ENCODE measurements around the gene TMEM150B. TPM values are rescaled to one million over a fixed set of nuclear protein-coding genes. Genes with fewer than 3 reads are reported as not detected.
A peak's percentile ranks its signal among the peaks of the same experiment; 100 is the strongest.

TMEM150B gene
- total and polyA plus RNA-seq, 2 of the 13 experiments (the other 11 are each of a cell fraction or from before 2014, with no cell fraction given), result 1.3 to 1.8 TPM

GRCh38 chr19:55279770-55280643 is 45.1 kb downstream of the TMEM150B start, which contains the start of gene HSPBP1 (continued):
- TF ChIP-seq ZNF768 (CRISPR knock-in tag; IDR thresholded peaks at IDR 0.05), result no peak
- no peak; the same call in 1 of the 2 replicates for TF ChIP-seq HDAC2 (CRISPR knock-in tag; IDR thresholded peaks at IDR 0.05)
- no peak for TF ChIP-seq ZNF577 (CRISPR knock-in tag; IDR thresholded peaks at IDR 0.05; ENCODE audit: borderline replicate concordance, low read depth)
- no peak for TF ChIP-seq PHB2 (IDR thresholded peaks at IDR 0.05; ENCODE audit: partially characterized antibody)
- peak; percentile 69; the same call in 1 of the 2 replicates for TF ChIP-seq FOXK1 (CRISPR knock-in tag; IDR thresholded peaks at IDR 0.05; ENCODE audit: borderline replicate concordance, low read depth)
- TF ChIP-seq KLF13 (CRISPR knock-in tag; IDR thresholded peaks at IDR 0.05), result no peak
- no peak for TF ChIP-seq ZBTB7B (CRISPR knock-in tag; IDR thresholded peaks at IDR 0.05)
- peak; percentile 82; the same call in 1 of the 2 replicates for TF ChIP-seq MYC (CRISPR knock-in tag; IDR thresholded peaks at IDR 0.05; ENCODE audit: borderline replicate concordance)
- TF ChIP-seq RORA (CRISPR knock-in tag; IDR thresholded peaks at IDR 0.05), result no peak
- TF ChIP-seq, protein P1, sequence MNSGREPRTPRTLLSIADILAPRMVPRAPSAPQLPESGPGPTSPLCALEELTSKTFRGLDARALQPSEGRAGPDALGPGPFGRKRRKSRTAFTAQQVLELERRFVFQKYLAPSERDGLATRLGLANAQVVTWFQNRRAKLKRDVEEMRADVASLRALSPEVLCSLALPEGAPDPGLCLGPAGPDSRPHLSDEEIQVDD (CRISPR knock-in tag; IDR thresholded peaks at IDR 0.05; ENCODE audit: borderline replicate concordance), result no peak
- no peak for TF ChIP-seq JUN (CRISPR knock-in tag; IDR thresholded peaks at IDR 0.05)
- TF ChIP-seq ZNF558 (CRISPR knock-in tag; IDR thresholded peaks at IDR 0.05; ENCODE audit: borderline replicate concordance), result no peak
- TF ChIP-seq ZNF772 (CRISPR knock-in tag; IDR thresholded peaks at IDR 0.05), result peak; percentile 63; the same call in 1 of the 2 replicates
- TF ChIP-seq TBX3 (IDR thresholded peaks at IDR 0.05; ENCODE audit: borderline replicate concordance), result peak; percentile 93
- TF ChIP-seq ATF4 (CRISPR knock-in tag; IDR thresholded peaks at IDR 0.05), result no peak
- no peak for TF ChIP-seq ZNF530 (CRISPR knock-in tag; IDR thresholded peaks at IDR 0.05; ENCODE audit: low read depth)
- TF ChIP-seq TAF15 (IDR thresholded peaks at IDR 0.05; ENCODE audit: low read depth, low read length, poor library complexity, severe bottlenecking), result no peak
- 0 out of 2 replicates have a peak, but pooled peaks have one; percentile 43 for TF ChIP-seq RXRB (CRISPR knock-in tag; IDR thresholded peaks at IDR 0.05; ENCODE audit: borderline replicate concordance)
- no peak for TF ChIP-seq TRIM22 (IDR thresholded peaks at IDR 0.05)
- TF ChIP-seq, protein P2, sequence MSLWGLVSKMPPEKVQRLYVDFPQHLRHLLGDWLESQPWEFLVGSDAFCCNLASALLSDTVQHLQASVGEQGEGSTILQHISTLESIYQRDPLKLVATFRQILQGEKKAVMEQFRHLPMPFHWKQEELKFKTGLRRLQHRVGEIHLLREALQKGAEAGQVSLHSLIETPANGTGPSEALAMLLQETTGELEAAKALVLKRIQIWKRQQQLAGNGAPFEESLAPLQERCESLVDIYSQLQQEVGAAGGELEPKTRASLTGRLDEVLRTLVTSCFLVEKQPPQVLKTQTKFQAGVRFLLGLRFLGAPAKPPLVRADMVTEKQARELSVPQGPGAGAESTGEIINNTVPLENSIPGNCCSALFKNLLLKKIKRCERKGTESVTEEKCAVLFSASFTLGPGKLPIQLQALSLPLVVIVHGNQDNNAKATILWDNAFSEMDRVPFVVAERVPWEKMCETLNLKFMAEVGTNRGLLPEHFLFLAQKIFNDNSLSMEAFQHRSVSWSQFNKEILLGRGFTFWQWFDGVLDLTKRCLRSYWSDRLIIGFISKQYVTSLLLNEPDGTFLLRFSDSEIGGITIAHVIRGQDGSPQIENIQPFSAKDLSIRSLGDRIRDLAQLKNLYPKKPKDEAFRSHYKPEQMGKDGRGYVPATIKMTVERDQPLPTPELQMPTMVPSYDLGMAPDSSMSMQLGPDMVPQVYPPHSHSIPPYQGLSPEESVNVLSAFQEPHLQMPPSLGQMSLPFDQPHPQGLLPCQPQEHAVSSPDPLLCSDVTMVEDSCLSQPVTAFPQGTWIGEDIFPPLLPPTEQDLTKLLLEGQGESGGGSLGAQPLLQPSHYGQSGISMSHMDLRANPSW (CRISPR knock-in tag; IDR thresholded peaks at IDR 0.05; ENCODE audit: borderline replicate concordance), result no peak; the same call in 1 of the 2 replicates
- TF ChIP-seq MBNL3 (CRISPR knock-in tag; conservative IDR thresholded peaks at IDR 0.05), result no peak
- no peak for TF ChIP-seq EZH2 (conservative IDR thresholded peaks at IDR 0.05; ENCODE audit: low read depth, low read length)
- TF ChIP-seq, protein P3, sequence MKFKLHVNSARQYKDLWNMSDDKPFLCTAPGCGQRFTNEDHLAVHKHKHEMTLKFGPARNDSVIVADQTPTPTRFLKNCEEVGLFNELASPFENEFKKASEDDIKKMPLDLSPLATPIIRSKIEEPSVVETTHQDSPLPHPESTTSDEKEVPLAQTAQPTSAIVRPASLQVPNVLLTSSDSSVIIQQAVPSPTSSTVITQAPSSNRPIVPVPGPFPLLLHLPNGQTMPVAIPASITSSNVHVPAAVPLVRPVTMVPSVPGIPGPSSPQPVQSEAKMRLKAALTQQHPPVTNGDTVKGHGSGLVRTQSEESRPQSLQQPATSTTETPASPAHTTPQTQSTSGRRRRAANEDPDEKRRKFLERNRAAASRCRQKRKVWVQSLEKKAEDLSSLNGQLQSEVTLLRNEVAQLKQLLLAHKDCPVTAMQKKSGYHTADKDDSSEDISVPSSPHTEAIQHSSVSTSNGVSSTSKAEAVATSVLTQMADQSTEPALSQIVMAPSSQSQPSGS (CRISPR knock-in tag; IDR thresholded peaks at IDR 0.05), result peak; percentile 32; the same call in 1 of the 2 replicates

All from HepG2 (cell line).